HG02623 (cell line): Measurements from ENCODE around the gene RGS10.
"Not testable (repeated sequence)": the region's sequence is repeated elsewhere in the genome, so short reads cannot be mapped to it uniquely, and the experiment has no call there.

Experiments
- ATAC-seq: cut with Tn5 transposase; IDR thresholded peaks from one replicate; pipeline ENCODE4 v1.9.1; 2021; ENCODE audit warnings: moderate library complexity; ENCODE audit not compliant: unreplicated experiment

RGS10 gene

GRCh38 chr10:119539359-119539825 is 3.1 kb downstream of the RGS10 start:
- ATAC-seq = no peak

GRCh38 chr10:119538632-119539358 is 3.7 kb downstream of the RGS10 start:
- no peak for ATAC-seq

- ATAC-seq = no peak
These were observed 4.4 kb downstream of the RGS10 start for GRCh38 chr10:119537953-119538630.

DNA sequence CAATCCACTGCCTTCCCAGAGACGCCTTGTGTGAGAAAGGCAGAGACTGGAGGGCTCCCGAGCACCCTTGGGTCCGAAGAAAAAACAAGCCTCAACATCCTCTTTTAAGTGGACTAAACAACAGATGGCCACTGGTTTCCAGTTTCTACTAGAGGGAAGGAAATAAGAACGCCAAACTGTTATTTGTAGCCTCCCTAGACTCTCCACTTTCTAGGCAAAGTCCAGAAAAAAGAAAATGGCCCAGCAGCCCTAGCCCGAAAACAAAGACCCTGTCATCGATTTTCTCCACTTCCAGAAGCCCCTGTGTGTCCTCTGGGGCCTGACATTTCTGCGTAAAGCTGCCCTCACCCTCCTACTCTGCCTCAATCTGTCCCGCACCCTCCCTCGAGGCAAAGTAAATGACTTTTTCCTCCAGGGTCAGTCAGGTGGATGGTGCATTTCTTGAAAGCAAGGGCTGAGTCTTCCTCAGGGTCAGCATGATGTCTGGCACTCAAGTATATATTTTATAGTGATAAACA is 6.0 kb downstream of the RGS10 start:
- no peak for ATAC-seq

DNA sequence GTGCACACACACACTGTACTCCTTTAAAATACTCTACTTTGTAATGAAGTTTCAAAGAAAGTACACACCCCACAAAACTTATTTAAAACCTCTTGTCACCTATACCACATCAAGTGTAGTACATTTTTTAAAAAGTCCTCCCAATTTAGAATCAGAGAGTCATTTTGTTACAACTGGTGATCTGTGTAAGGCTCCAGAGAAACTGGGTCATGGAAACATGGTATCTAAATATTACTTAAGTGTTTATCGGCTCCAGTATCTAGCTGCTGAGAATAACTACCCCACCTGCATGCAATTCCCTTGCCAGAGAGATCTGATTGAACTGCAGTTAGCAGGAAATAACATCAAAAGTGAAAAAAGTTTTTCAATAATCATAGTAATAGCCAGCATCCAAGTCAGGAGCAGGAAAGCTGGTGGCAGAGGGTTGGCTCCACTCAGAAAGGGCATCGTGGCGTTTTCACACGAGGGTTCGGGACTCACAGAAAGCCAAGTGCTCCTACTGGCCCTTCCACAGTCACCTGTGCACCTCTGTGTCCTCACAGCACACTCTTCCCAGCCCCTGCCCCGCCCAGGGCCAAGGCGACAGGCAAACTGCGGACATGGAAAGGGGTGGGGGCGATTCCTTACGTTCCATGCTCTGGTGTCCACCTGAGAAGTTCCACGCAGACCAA is 6.5 kb downstream of the RGS10 start:
- ATAC-seq = no peak

DNA sequence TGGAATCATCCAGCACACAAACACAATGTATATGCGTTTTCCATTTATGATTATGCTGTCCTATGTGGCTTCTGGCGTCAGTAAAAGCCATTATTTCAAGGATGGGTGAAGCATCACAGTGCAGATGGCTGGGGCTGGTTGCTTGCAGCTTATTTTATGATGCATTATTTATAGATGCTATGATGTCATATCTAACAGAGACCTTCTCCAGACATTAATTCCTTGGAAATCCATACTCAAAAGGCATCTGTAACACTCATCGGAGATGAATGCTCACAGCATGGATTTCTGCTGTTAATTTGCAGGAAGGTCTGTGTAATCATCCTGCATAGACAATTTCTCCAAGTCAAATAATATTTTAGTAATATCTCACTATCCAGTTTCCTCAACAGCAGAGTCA is 7.2 kb downstream of the RGS10 start:
- no peak for ATAC-seq

DNA sequence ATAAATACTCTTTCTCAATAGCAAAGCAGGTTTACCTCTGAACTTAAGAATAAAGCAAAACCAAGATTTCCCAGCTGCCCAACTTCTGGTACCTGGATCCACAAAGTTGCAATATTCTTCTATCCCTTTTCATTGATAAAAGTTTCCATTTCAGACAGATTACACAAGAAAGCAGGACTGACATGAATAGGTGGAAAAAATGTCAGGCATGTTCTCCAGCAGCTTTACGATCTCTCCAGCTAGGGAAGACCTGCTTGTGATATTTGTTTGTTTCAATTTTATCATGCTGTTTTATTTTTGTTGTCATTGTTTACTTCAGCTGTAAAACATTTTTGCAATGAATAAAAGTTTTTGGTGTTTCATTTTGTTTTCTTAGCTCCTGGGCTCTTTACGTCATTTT is 9.0 kb downstream of the RGS10 start:
- ATAC-seq = no peak

- not testable (repeated sequence) for ATAC-seq
These were observed 9.7 kb downstream of the RGS10 start for GRCh38 chr10:119532791-119533190.

DNA sequence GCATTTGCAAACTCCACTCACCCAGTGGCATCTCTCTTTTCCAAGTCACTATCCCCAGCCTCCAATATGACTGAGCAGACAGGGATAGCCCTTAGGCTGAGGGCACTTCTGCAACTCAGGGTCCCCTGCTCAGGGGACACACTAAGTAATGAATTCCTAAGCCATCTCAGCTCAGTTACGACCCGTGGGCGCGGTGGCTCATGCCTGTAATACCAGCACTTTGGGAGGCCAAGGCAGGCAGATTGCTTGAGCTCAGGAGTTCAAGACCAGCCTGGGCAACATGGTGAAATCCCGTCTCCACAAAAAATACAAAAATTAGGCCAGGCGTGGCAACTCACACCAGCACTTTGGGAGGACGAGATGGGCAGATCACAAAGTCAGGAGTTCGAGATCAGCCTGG is 10.3 kb downstream of the RGS10 start:
- ATAC-seq = not testable (repeated sequence)

DNA sequence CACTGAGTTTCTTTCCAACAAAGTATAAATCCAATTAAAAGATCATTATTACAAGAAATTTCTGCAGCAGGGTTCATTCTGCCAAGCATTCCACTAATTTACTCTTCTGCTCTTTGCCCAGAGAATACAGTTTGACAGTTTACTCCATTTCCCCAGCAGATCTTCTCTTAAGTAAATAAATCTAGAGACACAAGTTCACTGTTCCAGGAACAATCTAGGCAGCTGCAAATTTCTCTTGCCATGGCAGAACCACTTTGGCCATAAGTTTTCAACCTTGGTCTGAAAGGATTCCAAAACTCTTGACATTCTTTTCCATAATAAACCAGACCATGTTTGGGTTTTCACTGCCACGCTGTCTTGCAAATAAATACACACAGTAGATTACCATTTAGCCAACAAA is 11.5 kb downstream of the RGS10 start:
- ATAC-seq = no peak

DNA sequence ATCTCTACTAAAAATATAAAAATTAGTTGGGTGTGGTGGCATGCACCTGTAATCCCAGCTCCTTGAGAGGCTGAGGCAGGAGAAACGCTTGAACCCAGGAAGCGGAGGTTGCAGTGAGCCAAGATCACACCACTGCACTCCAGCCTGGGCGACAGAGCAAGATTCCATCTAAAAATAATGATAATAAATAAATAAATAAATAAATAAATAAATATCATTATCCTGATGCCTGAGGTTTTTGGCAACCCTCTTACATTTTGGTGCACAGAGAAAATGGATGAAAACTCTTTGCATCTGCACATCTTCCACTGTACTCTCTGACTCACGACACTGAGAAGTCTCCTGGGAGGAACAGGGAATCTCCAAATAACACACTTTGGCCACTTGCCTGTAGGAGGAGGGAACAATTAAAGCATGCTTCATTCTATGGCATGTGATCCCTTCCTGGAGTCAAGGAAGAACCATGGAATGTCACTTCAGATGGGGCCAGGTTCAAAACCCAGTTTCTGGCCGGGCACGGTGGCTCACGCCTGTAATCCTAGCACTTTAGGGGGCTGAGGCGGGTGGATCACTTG is 13.8 kb downstream of the RGS10 start:
- ATAC-seq = not testable (repeated sequence)

DNA sequence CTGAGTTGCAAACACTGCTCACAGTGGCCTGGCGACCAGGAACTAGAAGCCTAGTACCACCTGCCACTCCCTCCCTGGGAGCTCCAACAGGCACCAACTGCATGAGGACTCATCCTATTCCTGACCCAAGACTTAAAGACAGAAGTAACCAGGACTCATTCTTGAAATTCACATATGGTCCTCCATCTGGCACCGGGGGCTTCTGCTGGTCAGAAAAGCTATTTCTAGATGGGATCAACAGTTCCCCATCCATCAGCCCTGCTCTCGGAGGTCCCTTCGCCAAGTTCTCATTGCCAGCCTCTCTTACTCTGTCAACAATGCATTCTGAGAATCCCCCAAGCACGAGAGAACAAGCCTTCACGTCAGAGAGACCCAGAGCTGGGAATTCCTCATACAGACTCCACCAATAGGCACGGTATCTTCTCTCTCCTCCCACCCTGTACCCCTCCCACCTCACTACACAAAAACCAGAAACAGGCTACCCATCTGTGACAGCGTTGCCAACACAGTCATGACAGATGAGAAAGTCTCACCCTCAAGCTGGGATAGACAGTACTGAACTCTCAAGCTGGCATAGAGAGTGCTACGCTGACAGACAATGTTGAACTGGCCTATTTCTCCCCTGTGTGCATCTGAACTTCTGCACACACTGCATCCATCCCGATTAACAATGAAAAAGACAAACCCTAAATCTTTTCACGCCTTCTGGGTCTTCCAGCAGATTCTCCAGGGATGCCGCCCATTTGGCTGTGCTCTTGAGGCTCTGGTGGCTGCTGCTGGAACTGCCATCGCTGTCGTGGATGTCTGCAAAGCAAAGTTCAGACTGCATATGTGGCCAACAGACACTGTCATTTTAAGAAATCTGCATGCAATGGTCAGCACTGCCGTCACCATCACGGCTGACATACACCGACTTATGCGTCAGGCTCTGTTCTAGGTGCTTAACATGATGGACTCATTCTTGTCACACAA is 15.6 kb downstream of the RGS10 start:
- no peak for ATAC-seq

DNA sequence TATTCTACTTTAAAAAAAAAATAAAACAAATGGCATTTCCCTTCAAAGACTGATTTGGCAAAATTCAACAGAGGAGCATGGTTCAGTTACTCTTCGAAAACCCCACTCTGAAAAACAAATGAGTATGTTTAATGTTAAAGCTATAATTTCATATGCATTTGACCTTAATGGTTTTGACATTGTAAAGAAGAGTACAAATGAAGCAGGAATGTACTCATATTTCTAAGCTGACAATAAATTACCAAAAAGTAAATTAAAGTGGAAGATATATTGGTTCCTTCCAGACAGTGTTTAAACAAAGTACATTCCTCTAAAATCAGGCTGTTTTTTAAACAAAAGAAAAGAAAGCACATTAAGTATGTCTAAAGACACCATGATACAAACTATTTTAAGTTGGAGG is 16.4 kb downstream of the RGS10 start:
- ATAC-seq = no peak

DNA sequence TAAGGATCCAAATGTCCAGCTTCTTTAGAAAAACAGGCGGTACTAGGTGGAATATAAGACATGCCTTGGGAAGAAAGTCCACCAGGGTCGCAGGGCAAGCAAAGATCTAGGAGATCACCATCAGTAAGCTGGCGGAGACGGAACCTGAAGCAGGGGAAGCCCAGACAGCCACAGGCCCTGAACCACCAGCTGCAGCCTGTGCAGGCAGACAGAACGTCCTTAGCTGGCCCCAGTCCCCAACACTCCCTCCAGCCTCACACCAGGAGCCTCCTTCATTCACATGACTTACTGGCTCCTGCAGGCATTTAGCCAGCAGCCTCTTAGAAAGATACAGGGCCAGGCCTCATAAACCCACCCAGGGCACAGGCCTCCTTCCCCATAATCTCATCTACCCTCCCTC is 17.4 kb downstream of the RGS10 start:
- no peak for ATAC-seq

- ATAC-seq = no peak
These were observed 17.8 kb downstream of the RGS10 start for GRCh38 chr10:119524720-119525070.

DNA sequence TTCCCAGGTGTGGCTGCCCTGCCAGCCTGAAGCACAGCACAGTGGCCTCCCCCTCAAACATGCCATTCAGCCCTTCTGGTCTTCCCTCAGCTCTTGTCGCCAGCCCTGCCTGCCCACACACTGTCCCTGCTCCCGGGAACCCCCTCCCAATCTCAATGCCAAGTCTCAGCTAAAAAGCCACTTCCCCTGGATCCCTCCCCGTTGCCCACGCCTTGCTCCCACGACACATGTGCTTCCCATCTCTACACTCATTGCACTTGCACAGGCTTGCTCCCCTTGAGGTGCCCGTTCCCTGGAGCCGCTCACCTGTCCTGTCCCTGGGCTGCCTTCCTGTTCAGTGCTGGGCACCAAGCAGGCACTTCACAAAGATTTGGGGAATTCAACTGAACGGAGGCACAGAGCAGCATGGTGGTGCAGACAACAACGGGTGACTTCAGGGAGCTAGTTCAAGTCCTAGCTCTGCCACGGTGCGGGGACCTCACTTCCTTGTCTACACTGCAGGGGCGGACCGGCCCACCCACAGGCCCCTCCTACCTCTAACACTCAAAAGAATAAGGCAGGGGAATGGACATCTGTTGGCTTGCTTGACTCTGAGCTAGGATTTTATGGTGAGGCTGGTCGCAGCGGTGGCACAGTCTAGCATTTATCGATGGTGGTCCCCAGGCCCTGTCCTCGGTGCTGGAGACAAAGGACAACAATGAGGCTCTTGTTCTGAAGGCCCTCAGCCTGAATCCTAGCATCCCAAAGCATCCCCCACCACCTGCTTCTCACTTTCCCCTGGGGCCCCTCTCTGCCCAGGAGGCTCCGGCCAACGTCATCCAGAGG is 18.4 kb downstream of the RGS10 start:
- no peak for ATAC-seq

DNA sequence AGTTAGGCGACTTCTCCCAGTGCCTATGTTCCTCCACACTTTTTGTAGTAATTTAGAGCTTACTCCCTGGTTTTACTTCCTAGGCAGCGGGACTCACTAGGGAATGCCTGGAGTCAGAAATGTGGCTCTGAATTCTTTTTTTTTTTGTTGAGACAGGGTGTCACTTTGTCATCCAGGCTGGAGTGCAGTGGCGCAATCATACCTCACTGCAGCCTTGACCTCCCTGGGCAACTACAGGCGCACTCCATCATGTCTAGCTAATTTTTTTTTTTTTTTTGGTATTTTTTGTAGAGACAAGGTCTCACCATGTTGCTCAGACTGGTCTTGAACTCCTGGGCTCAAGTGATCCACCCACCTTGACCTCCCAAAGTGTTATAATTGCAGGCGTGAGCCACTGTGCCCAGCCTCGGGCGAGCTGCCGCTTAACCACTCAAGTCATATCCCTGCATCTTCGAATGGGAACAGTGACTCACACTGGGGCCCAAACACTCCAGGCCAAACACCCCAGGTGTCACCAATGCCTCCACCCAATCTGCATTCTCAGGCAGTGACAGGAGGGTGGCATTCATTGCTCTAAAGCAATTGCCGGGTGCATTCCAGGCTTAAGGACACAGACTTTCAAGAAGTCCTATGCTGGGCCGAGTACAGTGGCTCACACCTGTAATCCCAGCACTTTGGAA is 19.6 kb downstream of the RGS10 start:
- no peak for ATAC-seq

- ATAC-seq = no peak
These were observed 20.9 kb downstream of the RGS10 start for GRCh38 chr10:119521443-119522204.
